Measurements from ENCODE around the gene PROC.

DNA sequence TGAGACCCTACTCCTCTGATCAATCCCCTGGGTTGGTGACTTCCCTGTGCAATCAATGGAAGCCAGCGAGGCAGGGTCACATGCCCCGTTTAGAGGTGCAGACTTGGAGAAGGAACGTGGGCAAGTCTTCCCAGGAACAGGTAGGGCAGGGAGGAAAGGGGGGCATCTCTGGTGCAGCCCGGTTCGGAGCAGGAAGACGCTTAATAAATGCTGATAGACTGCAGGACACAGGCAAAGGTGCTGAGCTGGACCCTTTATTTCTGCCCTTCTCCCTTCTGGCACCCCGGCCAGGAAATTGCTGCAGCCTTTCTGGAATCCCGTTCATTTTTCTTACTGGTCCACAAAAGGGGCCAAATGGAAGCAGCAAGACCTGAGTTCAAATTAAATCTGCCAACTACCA lies 821 bp upstream of the PROC start:
- TF ChIP-seq NFRKB (IDR thresholded peaks at IDR 0.05) (no peak), BHLHE40 (IDR thresholded peaks at IDR 0.05; ENCODE audit: borderline replicate concordance) (no peak), LEF1 (IDR thresholded peaks at IDR 0.05; ENCODE audit: borderline replicate concordance) (no peak), TARDBP (IDR thresholded peaks at IDR 0.05) (no peak), L3MBTL2 (conservative IDR thresholded peaks at IDR 0.05) (no peak), FOXM1 (IDR thresholded peaks at IDR 0.05; ENCODE audit: borderline replicate concordance) (no peak), HDGF (IDR thresholded peaks at IDR 0.05; ENCODE audit: borderline replicate concordance) (no peak), FOXA1 (IDR thresholded peaks at IDR 0.05) (no peak), FOXK2 (IDR thresholded peaks at IDR 0.05) (no peak), ARNT (IDR thresholded peaks at IDR 0.05) (no peak), ZNF384 (IDR thresholded peaks at IDR 0.05) (no peak), ELF4 (IDR thresholded peaks at IDR 0.05) (no peak), SUZ12 (IDR thresholded peaks at IDR 0.05) (no peak)
- TF ChIP-seq, protein P1, sequence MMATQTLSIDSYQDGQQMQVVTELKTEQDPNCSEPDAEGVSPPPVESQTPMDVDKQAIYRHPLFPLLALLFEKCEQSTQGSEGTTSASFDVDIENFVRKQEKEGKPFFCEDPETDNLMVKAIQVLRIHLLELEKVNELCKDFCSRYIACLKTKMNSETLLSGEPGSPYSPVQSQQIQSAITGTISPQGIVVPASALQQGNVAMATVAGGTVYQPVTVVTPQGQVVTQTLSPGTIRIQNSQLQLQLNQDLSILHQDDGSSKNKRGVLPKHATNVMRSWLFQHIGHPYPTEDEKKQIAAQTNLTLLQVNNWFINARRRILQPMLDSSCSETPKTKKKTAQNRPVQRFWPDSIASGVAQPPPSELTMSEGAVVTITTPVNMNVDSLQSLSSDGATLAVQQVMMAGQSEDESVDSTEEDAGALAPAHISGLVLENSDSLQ (IDR thresholded peaks at IDR 0.05), result no peak

Measured in HEK293T (cell line).